H9 (cell line): Measurements from ENCODE around the gene PGLYRP3. TPM values are rescaled to one million over a fixed set of nuclear protein-coding genes. Genes with fewer than 3 reads are reported as not detected.

Experiments
- DNase-seq: peaks from one replicate; pipeline ENCODE4 v3.0.0-alpha.2; 2017
- H2AFZ ChIP-seq: one replicate; pipeline ENCODE4 v1.6.1; 2013; ENCODE audit warnings: mild to moderate bottlenecking, low read length, control low read depth, moderate library complexity
- H2AK5ac ChIP-seq: 2 replicates; pipeline ENCODE4 v1.6.1; 2013; ENCODE audit warnings: low read length, control low read depth, mixed read lengths; ENCODE audit not compliant: insufficient read length
- H2BK120ac ChIP-seq: one replicate; pipeline ENCODE4 v1.6.1; 2013; ENCODE audit warnings: low read depth, mild to moderate bottlenecking, low read length, control low read depth, inconsistent platforms; ENCODE audit not compliant: poor library complexity, severe bottlenecking
- H2BK12ac ChIP-seq: 2 replicates; pipeline ENCODE4 v1.6.1; 2013; ENCODE audit warnings: low read length, control low read depth, mixed read lengths, low read depth; ENCODE audit not compliant: insufficient read length
- H2BK15ac ChIP-seq: 2 replicates; pipeline ENCODE4 v1.6.1; 2013; ENCODE audit warnings: low read depth, low read length, control low read depth
- H2BK20ac ChIP-seq: one replicate; pipeline ENCODE4 v1.6.1; 2013; ENCODE audit warnings: low read depth, mild to moderate bottlenecking, low read length, control low read depth, inconsistent platforms; ENCODE audit not compliant: poor library complexity, severe bottlenecking
- H2BK5ac ChIP-seq: 2 replicates; pipeline ENCODE4 v1.6.1; 2013; ENCODE audit warnings: low read length, control low read depth, mixed read lengths; ENCODE audit not compliant: insufficient read length
- H3K14ac ChIP-seq: 2 replicates; pipeline ENCODE4 v1.6.1; 2013; ENCODE audit warnings: low read length, control low read depth; ENCODE audit not compliant: insufficient read depth
- H3K18ac ChIP-seq: 2 replicates; pipeline ENCODE4 v1.6.1; 2013; ENCODE audit warnings: low read depth, mild to moderate bottlenecking, mixed read lengths, low read length, control low read depth; ENCODE audit not compliant: insufficient read length
- H3K23ac ChIP-seq: 2 replicates; pipeline ENCODE4 v1.6.1; 2013; ENCODE audit warnings: low read length, control low read depth, mixed read lengths, low read depth; ENCODE audit not compliant: insufficient read length
- H3K23me2 ChIP-seq: 2 replicates; pipeline ENCODE4 v1.6.1; 2013; ENCODE audit warnings: low read depth, mild to moderate bottlenecking, mixed read lengths, low read length, control low read depth; ENCODE audit not compliant: insufficient read length, poor library complexity, severe bottlenecking
- H3K27ac ChIP-seq: 2 replicates; pipeline ENCODE4 v1.5.1; 2013; ENCODE audit warnings: low read length, control low read depth, mixed read lengths, low read depth; ENCODE audit not compliant: insufficient read length
- H3K27me3 ChIP-seq: 2 replicates; pipeline ENCODE4 v1.6.1; 2013; ENCODE audit warnings: low read length, control low read depth, inconsistent platforms; ENCODE audit not compliant: insufficient read depth
- H3K4ac ChIP-seq: 2 replicates; pipeline ENCODE4 v1.6.1; 2013; ENCODE audit warnings: low read depth, mild to moderate bottlenecking, control low read depth, inconsistent platforms, low read length, moderate library complexity
- H3K4me1 ChIP-seq: 2 replicates; pipeline ENCODE4 v1.6.1; 2013; ENCODE audit warnings: low read length, control low read depth, inconsistent platforms; ENCODE audit not compliant: insufficient read depth
- H3K4me2 ChIP-seq: 2 replicates; pipeline ENCODE4 v1.6.1; 2013; ENCODE audit warnings: low read length, control low read depth, mixed read lengths; ENCODE audit not compliant: insufficient read length, insufficient read depth
- H3K56ac ChIP-seq: 2 replicates; pipeline ENCODE4 v1.6.1; 2013; ENCODE audit warnings: low read depth, mild to moderate bottlenecking, mixed read lengths, low read length, control low read depth; ENCODE audit not compliant: insufficient read length
- H3K79me1 ChIP-seq: 2 replicates; pipeline ENCODE4 v1.6.1; 2013; ENCODE audit warnings: low read depth, mild to moderate bottlenecking, moderate library complexity, low read length, control low read depth, inconsistent platforms; ENCODE audit not compliant: insufficient read depth, poor library complexity, severe bottlenecking
- H3K79me2 ChIP-seq: 2 replicates; pipeline ENCODE4 v1.6.1; 2013; ENCODE audit warnings: low read length, control low read depth, inconsistent platforms; ENCODE audit not compliant: insufficient read depth
- H3K9ac ChIP-seq: 2 replicates; pipeline ENCODE4 v1.6.1; 2013; ENCODE audit warnings: low read length, control low read depth, mixed read lengths; ENCODE audit not compliant: insufficient read length; ENCODE audit errors: extremely low read depth
- H3K9me3 ChIP-seq: one replicate; pipeline ENCODE4 v1.6.1; 2013; ENCODE audit warnings: low read depth, low read length, inconsistent platforms; ENCODE audit not compliant: control insufficient read depth
- H3T11ph ChIP-seq: one replicate; pipeline ENCODE4 v1.6.1; 2013; ENCODE audit warnings: mild to moderate bottlenecking, low read length, control low read depth, inconsistent platforms
- H4K20me1 ChIP-seq: one replicate; pipeline ENCODE4 v1.6.1; 2013; ENCODE audit not compliant: control insufficient read depth, insufficient read length, insufficient read depth
- H4K5ac ChIP-seq: 2 replicates; pipeline ENCODE4 v1.6.1; 2013; ENCODE audit warnings: low read depth, mild to moderate bottlenecking, mixed read lengths, low read length, control low read depth; ENCODE audit not compliant: insufficient read length
- H4K8ac ChIP-seq: replicated peaks from 2 replicates; pipeline ENCODE4 v1.6.1; 2013; ENCODE audit warnings: low read length, control low read depth, mixed read lengths, low read depth; ENCODE audit not compliant: insufficient read length
- H4K91ac ChIP-seq: 2 replicates; pipeline ENCODE4 v1.6.1; 2013; ENCODE audit warnings: low read depth, mild to moderate bottlenecking, moderate library complexity, mixed read lengths, low read length, control low read depth; ENCODE audit not compliant: insufficient read length
- H3K27ac Mint-ChIP-seq, 3 experiments: 2 replicates in 2 of 3; 3 replicates in 1 of 3; pipeline ENCODE4 v1.8.0; 2020 to 2021; ENCODE audit warnings: mixed read lengths in 3 of 3, mild to moderate bottlenecking in 1 of 3, moderate library complexity in 1 of 3
- H3K27me3 Mint-ChIP-seq: 2 replicates; pipeline ENCODE4 v1.8.0; 2021; ENCODE audit warnings: low read depth, mild to moderate bottlenecking, moderate library complexity, mixed read lengths
- H3K36me3 Mint-ChIP-seq, 3 experiments: 2 replicates in 2 of 3; 3 replicates in 1 of 3; pipeline ENCODE4 v1.8.0; 2020 to 2021; ENCODE audit warnings: low read depth in 3 of 3, mixed read lengths in 3 of 3; ENCODE audit not compliant: insufficient read depth in 1 of 3
- H3K4me1 Mint-ChIP-seq, 2 experiments: 2 replicates each; pipeline ENCODE4 v1.8.0; 2020; ENCODE audit warnings: mixed read lengths in 2 of 2
- H3K4me3 Mint-ChIP-seq, 2 experiments: 2 replicates in 1 of 2; 3 replicates in 1 of 2; pipeline ENCODE4 v1.8.0; 2020 to 2021; ENCODE audit warnings: mild to moderate bottlenecking in 2 of 2, mixed read lengths in 2 of 2, moderate library complexity in 1 of 2
- H3K9me3 Mint-ChIP-seq, 2 experiments: 2 replicates in 1 of 2; 3 replicates in 1 of 2; pipeline ENCODE4 v1.8.0; 2020; ENCODE audit warnings: mild to moderate bottlenecking in 2 of 2, mixed read lengths in 2 of 2, moderate library complexity in 1 of 2
- CTCF ChIP-seq: fragments of 200-600 bp; sonication (generic); conservative IDR thresholded peaks from 3 replicates; pipeline ENCODE4 v1.8.0; 2021; ENCODE audit warnings: antibody characterized with exemption, mild to moderate bottlenecking
- WGBS: extraction: QIAGEN DNeasy Blood & Tissue Kit; methylation state at CpG from one replicate; pipeline ENCODE4 v1.1.7; 2013; ENCODE audit warnings: missing lambda C conversion rate, low lambda C conversion rate, mixed read lengths; ENCODE audit not compliant: insufficient read length; ENCODE audit errors: extremely low coverage; 5-methylcytosine and 5-hydroxymethylcytosine counted together
- total RNA-seq: library from RNA; stranded (reverse); gene quantifications from 2 replicates; pipeline ENCODE4 v1.2.1, GENCODE V29; 2021

Gene PGLYRP3
- total RNA-seq, 1 experiment from 2014 or later = not detected

- H2AFZ ChIP-seq = no peak overlapping the region
- H3K79me2 ChIP-seq = no peaks in the 10 kb centered on the region
- DNase-seq = no peak
- H2BK20ac ChIP-seq = no peak overlapping the region
- H3K18ac ChIP-seq = no peak overlapping the region
- no peaks in the 10 kb centered on the region for H3K27me3 ChIP-seq
- H4K8ac ChIP-seq = no peak overlapping the region
- no peak overlapping the region for H3K4ac ChIP-seq
- H2BK120ac ChIP-seq = no peak overlapping the region
- no peak overlapping the region for H3K56ac ChIP-seq
- H2BK12ac ChIP-seq = no peak overlapping the region
- H3K27ac Mint-ChIP-seq = no peak overlapping the region; a peak in 1 of 7 replicates
- H3K79me1 ChIP-seq = no peaks in the 10 kb centered on the region
- H2BK5ac ChIP-seq = no peak overlapping the region
- H3K9ac ChIP-seq = no peak overlapping the region
- peaks cover 2 to 3% of the 10 kb centered on the region in 2 experiments; a peak in 2 of 5 replicates for H3K9me3 Mint-ChIP-seq
- no peaks in the 10 kb centered on the region for H3K4me1 ChIP-seq
- H3K4me2 ChIP-seq = no peak overlapping the region
- no peak overlapping the region; a peak in 1 of 5 replicates for H3K4me3 Mint-ChIP-seq
- H3K4me1 Mint-ChIP-seq = no peaks in the 10 kb centered on the region
- no peak overlapping the region for H3K23ac ChIP-seq
- H4K20me1 ChIP-seq = no peaks in the 10 kb centered on the region
- H3T11ph ChIP-seq = no peak overlapping the region
- no peak for TF ChIP-seq CTCF
- H2BK15ac ChIP-seq = no peak overlapping the region
- no peak overlapping the region for H4K91ac ChIP-seq
- H4K5ac ChIP-seq = no peak overlapping the region
- H2AK5ac ChIP-seq = no peak overlapping the region
- no peaks in the 10 kb centered on the region for H3K23me2 ChIP-seq
- no peak overlapping the region for H3K14ac ChIP-seq
- no peak overlapping the region for H3K27ac ChIP-seq
- peaks cover 10% of the 10 kb centered on the region for H3K27me3 Mint-ChIP-seq
- H3K36me3 Mint-ChIP-seq = no peaks in the 10 kb centered on the region
- WGBS = no CpG with 5 or more reads among the region's 8 CpGs
- H3K9me3 ChIP-seq = no peaks in the 10 kb centered on the region
Observed at GRCh38 chr1:153337980-153338853, 25.5 kb upstream of the PGLYRP3 start.
